ENCODE measurements around the gene ITPRID2.

The ITPRID2 gene

GRCh38 chr2:181970160-181970794 lies 78.7 kb downstream of the ITPRID2 start:
- DNase-seq, result no peak

DNA sequence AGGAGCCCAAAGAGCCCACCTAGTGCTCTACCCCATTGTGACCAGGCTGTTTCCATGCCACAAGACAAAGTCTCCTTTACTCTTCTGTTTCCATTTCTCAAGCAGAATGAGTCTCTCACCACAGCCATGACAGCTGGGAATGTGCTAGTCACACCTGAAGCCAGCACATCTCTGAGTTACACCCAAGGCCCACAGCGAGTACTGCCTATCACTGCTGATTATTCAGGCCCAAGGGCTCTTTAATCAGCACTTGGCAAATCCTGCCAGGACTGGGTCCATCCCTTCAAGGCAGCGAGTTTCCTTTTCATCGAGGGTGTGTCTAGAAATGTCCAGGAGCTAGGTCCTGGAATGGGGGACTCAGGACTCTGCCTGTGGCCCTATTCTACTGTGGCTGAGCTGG lies 79.5 kb downstream of the ITPRID2 start:
- no peak for DNase-seq

GRCh38 chr2:181972431-181973170 lies 81.1 kb downstream of the ITPRID2 start:
- no peak for DNase-seq

GRCh38 chr2:181973171-181973783 lies 81.7 kb downstream of the ITPRID2 start:
- no peak for DNase-seq

DNA sequence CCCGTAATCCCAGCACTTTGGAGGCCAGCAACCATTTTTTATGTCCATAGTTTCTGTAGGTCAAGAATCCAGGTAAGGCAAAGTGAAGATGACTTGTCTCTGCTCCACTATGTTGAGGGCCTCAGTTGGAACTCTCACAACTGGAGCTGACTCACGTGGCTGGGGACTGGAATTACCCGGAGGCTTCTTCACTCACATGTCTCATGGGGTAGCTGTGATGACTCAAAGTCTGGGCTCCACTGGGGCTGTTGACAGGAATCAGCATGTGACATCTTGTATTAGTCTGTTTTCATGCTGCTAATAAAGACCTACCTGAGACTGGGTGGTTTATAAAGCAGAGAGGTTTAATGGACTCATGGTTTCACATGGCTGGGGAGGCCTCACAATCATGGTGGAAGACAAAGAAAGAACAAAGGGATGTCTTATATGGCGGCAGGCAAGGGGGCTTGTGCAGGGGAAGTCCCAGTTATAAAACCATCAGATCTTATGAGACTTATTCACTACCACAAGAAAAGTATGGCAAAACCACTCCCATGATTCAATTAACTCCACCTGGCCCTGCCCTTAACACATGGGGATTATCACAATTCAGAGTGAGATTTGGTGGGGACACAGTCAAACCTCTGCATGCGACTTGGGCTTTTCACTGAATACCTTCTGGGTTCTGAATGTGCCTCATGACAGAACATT lies 86.3 kb downstream of the ITPRID2 start:
- no peak for DNase-seq

DNA sequence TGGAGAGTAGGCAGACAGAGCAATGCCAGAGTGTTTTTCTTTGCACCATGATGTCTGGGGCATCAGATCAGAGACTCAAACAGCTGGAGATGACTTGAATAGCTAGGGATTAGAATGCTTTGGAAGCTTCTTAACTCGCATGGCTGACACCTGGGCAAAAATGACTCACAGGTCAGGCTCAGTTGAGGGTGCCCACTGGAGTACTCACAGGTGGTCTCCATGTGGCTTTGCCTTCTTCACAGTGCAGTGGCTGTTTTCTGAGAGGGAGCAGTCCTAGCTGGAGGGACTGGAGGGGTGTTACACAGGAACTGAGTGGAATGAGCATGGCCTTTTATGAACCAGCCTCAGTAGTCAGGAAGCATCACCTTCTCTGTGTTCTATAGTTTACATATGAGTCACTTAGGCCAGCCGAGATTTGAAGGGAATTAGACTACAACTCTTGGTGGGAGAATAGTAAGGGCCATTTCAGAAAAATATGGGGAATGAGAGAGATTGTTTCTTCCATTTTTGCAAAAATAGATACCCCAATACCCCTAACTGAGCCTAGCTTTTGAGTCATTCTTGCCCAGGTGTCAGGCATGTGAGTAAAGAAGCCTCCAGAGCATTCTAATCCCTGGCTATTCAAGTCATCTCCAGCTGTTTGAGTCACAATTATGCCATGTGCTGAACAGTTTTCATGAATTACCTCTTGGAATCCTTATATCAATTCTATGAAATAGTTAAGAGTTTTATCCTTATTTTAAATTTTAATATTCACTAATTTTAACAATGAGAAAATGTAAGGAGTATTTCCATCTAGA lies 87.0 kb downstream of the ITPRID2 start:
- DNase-seq, result no peak

Measured in activated naive CD4-positive, alpha-beta T cell treated with anti-CD3 and anti-CD28 coated beads, Interleukin-2, amount 50 U/mL, for 16 hours (primary cell).